Left lobe of liver (tissue), 2 donors: ENCODE results near the gene PKD2L2. TPM values are rescaled to one million over a fixed set of nuclear protein-coding genes. Genes with fewer than 3 reads are reported as not detected.
"Not testable (repeated sequence)": the region's sequence is repeated elsewhere in the genome, so short reads cannot be mapped to it uniquely, and the experiment has no call there.

Source experiments
- ATAC-seq: fragments of 200-7000 bp; cut with Tn5 transposase; one replicate; pipeline ENCODE4 v1.9.1; 2020; ENCODE audit warnings: mild to moderate bottlenecking, moderate library complexity
- DNase-seq: peaks from one replicate; pipeline ENCODE4 v3.0.0-alpha.2; 2020; ENCODE audit warnings: low spot score
- total RNA-seq: library from RNA; stranded (reverse); gene quantifications from one replicate; pipeline ENCODE4 v1.2.1, GENCODE V29; 2021
- donor health status: DM: no; HTN: no; CAD: no; lungs with moderate emphysema.
- donor health status: DM: no; HTN: yes; CAD: no.

The PKD2L2 gene
- total RNA-seq, 1 donor from 2014 or later: not detected

GRCh38 chr5:137887831-137888230, 1.4 kb upstream of the PKD2L2 start:
- DNase-seq (no peak), ATAC-seq (no peak)

GRCh38 chr5:137888466-137888862, 793 bp upstream of the PKD2L2 start:
- DNase-seq (no peak), ATAC-seq (no peak)

GRCh38 chr5:137890845-137891244, 1.6 kb downstream of the PKD2L2 start:
- ATAC-seq: no peak
- no peak for DNase-seq

GRCh38 chr5:137891849-137892248, 2.6 kb downstream of the PKD2L2 start:
- no peak for DNase-seq
- no peak for ATAC-seq

- DNase-seq: no peak
- no peak for ATAC-seq
Observed at GRCh38 chr5:137894586-137894985, 5.3 kb downstream of the PKD2L2 start.

- no peak for DNase-seq
- ATAC-seq: no peak
Observed at GRCh38 chr5:137896560-137896959, 7.3 kb downstream of the PKD2L2 start.

GRCh38 chr5:137899493-137899892, 10.2 kb downstream of the PKD2L2 start:
- no peak for ATAC-seq
- DNase-seq: no peak

GRCh38 chr5:137901011-137901817, 12.0 kb downstream of the PKD2L2 start:
- ATAC-seq: no peak
- no peak for DNase-seq

GRCh38 chr5:137902408-137903133, 13.3 kb downstream of the PKD2L2 start:
- ATAC-seq (no peak), DNase-seq (no peak)

GRCh38 chr5:137914758-137915157, 25.5 kb downstream of the PKD2L2 start:
- no peak for DNase-seq
- no peak for ATAC-seq

- ATAC-seq (no peak), DNase-seq (no peak)
Observed at GRCh38 chr5:137916923-137917322, 27.7 kb downstream of the PKD2L2 start.

- no peak for DNase-seq
- ATAC-seq: no peak
Observed at GRCh38 chr5:137921931-137922330, 32.7 kb downstream of the PKD2L2 start.

- DNase-seq (no peak), ATAC-seq (no peak)
Observed at GRCh38 chr5:137923856-137924255, 34.6 kb downstream of the PKD2L2 start.

- DNase-seq: no peak
- ATAC-seq: no peak
Observed at GRCh38 chr5:137932800-137933199, 43.5 kb downstream of the PKD2L2 start.

GRCh38 chr5:137933491-137933911, 44.2 kb downstream of the PKD2L2 start:
- ATAC-seq (no peak), DNase-seq (no peak)

GRCh38 chr5:137935190-137935589, 45.9 kb downstream of the PKD2L2 start:
- DNase-seq (no peak), ATAC-seq (no peak)

- ATAC-seq: no peak
Observed at GRCh38 chr5:137935694-137936093, 46.4 kb downstream of the PKD2L2 start.

GRCh38 chr5:137937994-137938750, 48.9 kb downstream of the PKD2L2 start:
- ATAC-seq (no peak), DNase-seq (no peak)

More at GRCh38 chr5:137935694-137936093, 46.4 kb downstream of the PKD2L2 start:
- no peak for DNase-seq

GRCh38 chr5:137938751-137939143, 49.5 kb downstream of the PKD2L2 start:
- no peak for ATAC-seq
- no peak for DNase-seq

- no peak for ATAC-seq
Observed at GRCh38 chr5:137939331-137939730, 50.1 kb downstream of the PKD2L2 start.

GRCh38 chr5:137944280-137944679, 55.0 kb downstream of the PKD2L2 start:
- not testable (repeated sequence) for ATAC-seq, DNase-seq

More at GRCh38 chr5:137939331-137939730, 50.1 kb downstream of the PKD2L2 start:
- DNase-seq: no peak
